Measurements from ENCODE around the gene NAV3. TPM values are rescaled to one million over a fixed set of nuclear protein-coding genes. Genes with fewer than 3 reads are reported as not detected.

Gene NAV3
- 0.04 TPM for polyA plus RNA-seq (2012; ENCODE audit: low read depth, missing spikeins)

DNA sequence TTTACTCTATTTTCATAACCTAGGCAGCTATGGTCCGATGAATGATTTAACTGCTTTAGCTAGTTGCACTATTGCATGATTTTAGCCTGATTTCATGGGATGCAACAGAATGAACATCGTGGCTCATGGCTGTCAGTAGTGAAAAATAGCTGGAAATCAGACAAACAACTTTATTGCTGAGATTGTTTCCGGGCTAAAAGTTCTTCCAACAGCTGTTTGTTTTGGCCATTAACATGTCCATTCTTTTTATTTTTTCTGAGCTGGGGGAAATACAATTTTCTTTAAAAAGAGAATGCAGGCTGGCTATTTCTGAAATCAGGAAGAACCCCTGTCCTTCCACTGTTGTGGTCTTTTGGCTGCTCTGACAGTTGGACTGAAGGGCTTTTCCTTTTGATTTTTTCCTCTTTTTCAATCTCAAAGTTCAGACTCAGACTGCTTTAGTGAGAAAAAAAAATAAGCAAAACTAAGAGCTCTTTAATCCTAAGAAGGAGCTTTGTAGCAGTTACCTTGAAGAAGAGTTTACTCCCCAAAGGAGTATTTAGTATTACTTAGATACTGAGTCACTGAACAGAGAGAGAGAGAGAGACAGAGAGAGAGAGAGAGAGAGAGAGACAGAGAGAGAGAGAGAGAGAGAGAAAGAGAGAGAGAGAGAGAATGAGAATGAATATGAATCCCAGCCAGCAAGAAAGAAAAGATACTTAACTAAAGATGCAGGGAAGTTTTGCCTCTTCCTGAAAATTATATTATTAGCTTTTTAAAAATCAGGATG is at the start of gene NAV3:
Gene NAV3 (plus strand): TSS at position 312 of the 769 bp plus-strand sequence. CDS start 568 bp downstream, outside the sequence.
- FAIRE-seq (no peak), DNase-seq (ENCODE audit: insufficient read length, low spot score) (no peak)
- no peak for TF ChIP-seq SPI1 (IDR thresholded peaks at IDR 0.05; ENCODE audit: low read depth, low read length)
- TF ChIP-seq PAX5 (IDR thresholded peaks at IDR 0.05; ENCODE audit: insufficient read depth, low read length, severe bottlenecking) = no peak
- no peak for TF ChIP-seq POLR2A (IDR thresholded peaks at IDR 0.05; ENCODE audit: low read depth, low read length)
- TF ChIP-seq POLR2AphosphoS5 (IDR thresholded peaks at IDR 0.05; ENCODE audit: low read depth, low read length) = no peak
- TF ChIP-seq TAF1 (IDR thresholded peaks at IDR 0.05; ENCODE audit: low read depth, low read length) = no peak
- TF ChIP-seq POU2F2 (IDR thresholded peaks at IDR 0.05; ENCODE audit: low read depth, low read length) = no peak

DNA sequence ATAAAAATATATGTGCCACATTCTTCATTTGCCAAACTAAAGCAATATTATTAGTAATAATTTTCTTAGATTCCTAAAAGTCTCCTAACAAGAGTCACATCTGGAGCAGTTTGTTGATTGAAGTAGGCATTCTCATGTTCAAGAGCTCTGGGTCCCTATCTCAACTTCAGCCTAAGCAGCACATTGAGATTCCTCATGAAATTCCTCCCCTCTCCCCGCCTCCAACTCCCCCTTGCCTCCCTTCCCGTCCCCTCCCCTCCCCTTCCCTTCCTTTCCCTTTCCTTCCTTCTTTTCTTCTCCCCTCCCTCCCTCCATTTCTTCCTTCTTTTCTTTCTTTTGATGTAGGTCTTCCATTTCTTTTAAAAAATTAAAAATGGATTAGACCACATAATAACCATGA is 48.7 kb upstream of the NAV3 start:
- no peak for TF ChIP-seq TAF1 (IDR thresholded peaks at IDR 0.05; ENCODE audit: low read depth, low read length)
- TF ChIP-seq SPI1 (IDR thresholded peaks at IDR 0.05; ENCODE audit: low read depth, low read length) = no peak
- TF ChIP-seq POLR2AphosphoS5 (IDR thresholded peaks at IDR 0.05; ENCODE audit: low read depth, low read length) = no peak
- TF ChIP-seq POU2F2 (IDR thresholded peaks at IDR 0.05; ENCODE audit: low read depth, low read length) = no peak
- TF ChIP-seq PAX5 (IDR thresholded peaks at IDR 0.05; ENCODE audit: insufficient read depth, low read length, severe bottlenecking) = no peak
- TF ChIP-seq POLR2A (IDR thresholded peaks at IDR 0.05; ENCODE audit: low read depth, low read length) = no peak
- FAIRE-seq = no peak

GRCh38 chr12:77782766-77783165 is 47.9 kb upstream of the NAV3 start:
- FAIRE-seq (no peak), DNase-seq (ENCODE audit: insufficient read length, low spot score) (no peak)
- TF ChIP-seq PAX5 (IDR thresholded peaks at IDR 0.05; ENCODE audit: insufficient read depth, low read length, severe bottlenecking) = no peak
- no peak for TF ChIP-seq TAF1 (IDR thresholded peaks at IDR 0.05; ENCODE audit: low read depth, low read length)
- TF ChIP-seq POLR2A (IDR thresholded peaks at IDR 0.05; ENCODE audit: low read depth, low read length) = no peak
- TF ChIP-seq POLR2AphosphoS5 (IDR thresholded peaks at IDR 0.05; ENCODE audit: low read depth, low read length) = no peak
- no peak for TF ChIP-seq POU2F2 (IDR thresholded peaks at IDR 0.05; ENCODE audit: low read depth, low read length)
- TF ChIP-seq SPI1 (IDR thresholded peaks at IDR 0.05; ENCODE audit: low read depth, low read length) = no peak

More for the DNA sequence above, 48.7 kb upstream of the NAV3 start:
- no peak for DNase-seq (ENCODE audit: insufficient read length, low spot score)

GRCh38 chr12:77785211-77785610 is 45.5 kb upstream of the NAV3 start:
- no peak for DNase-seq (ENCODE audit: insufficient read length, low spot score)
- no peak for TF ChIP-seq POLR2A (IDR thresholded peaks at IDR 0.05; ENCODE audit: low read depth, low read length)
- no peak for FAIRE-seq

GRCh38 chr12:77786675-77787074 is 44.0 kb upstream of the NAV3 start:
- DNase-seq (ENCODE audit: insufficient read length, low spot score) (no peak), FAIRE-seq (no peak)
- no peak for TF ChIP-seq POU2F2 (IDR thresholded peaks at IDR 0.05; ENCODE audit: low read depth, low read length)
- TF ChIP-seq TAF1 (IDR thresholded peaks at IDR 0.05; ENCODE audit: low read depth, low read length) = no peak
- TF ChIP-seq POLR2A (IDR thresholded peaks at IDR 0.05; ENCODE audit: low read depth, low read length) = no peak
- TF ChIP-seq POLR2AphosphoS5 (IDR thresholded peaks at IDR 0.05; ENCODE audit: low read depth, low read length) = no peak
- no peak for TF ChIP-seq SPI1 (IDR thresholded peaks at IDR 0.05; ENCODE audit: low read depth, low read length)
- TF ChIP-seq PAX5 (IDR thresholded peaks at IDR 0.05; ENCODE audit: insufficient read depth, low read length, severe bottlenecking) = no peak

- DNase-seq (ENCODE audit: insufficient read length, low spot score) = no peak
- TF ChIP-seq POLR2A (IDR thresholded peaks at IDR 0.05; ENCODE audit: low read depth, low read length) (no peak), PAX5 (IDR thresholded peaks at IDR 0.05; ENCODE audit: insufficient read depth, low read length, severe bottlenecking) (no peak), POU2F2 (IDR thresholded peaks at IDR 0.05; ENCODE audit: low read depth, low read length) (no peak), POLR2AphosphoS5 (IDR thresholded peaks at IDR 0.05; ENCODE audit: low read depth, low read length) (no peak), SPI1 (IDR thresholded peaks at IDR 0.05; ENCODE audit: low read depth, low read length) (no peak), TAF1 (IDR thresholded peaks at IDR 0.05; ENCODE audit: low read depth, low read length) (no peak)
- no peak for FAIRE-seq
These were observed 42.2 kb upstream of the NAV3 start for GRCh38 chr12:77788231-77789168.

DNA sequence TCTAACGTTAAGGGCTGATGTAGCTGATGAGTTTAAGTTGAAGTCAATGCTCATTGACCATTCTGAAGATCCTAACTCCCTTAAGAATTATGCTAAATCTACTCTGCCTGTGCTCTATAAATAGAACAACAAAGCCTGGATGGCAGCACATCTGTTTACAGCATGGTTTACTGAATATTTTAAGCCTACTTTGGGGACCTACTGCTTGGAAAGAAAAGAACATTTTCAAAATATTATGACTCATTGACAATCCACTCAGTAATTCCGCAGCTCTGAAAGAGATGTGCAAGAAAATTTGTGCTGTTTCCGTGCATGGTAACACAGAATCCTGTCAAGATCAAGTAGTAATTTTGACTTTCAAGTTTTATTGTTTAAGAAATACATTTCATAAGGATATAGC is 35.0 kb upstream of the NAV3 start:
- no peak for FAIRE-seq
- TF ChIP-seq TAF1 (IDR thresholded peaks at IDR 0.05; ENCODE audit: low read depth, low read length) = no peak
- no peak for TF ChIP-seq SPI1 (IDR thresholded peaks at IDR 0.05; ENCODE audit: low read depth, low read length)
- TF ChIP-seq POLR2AphosphoS5 (IDR thresholded peaks at IDR 0.05; ENCODE audit: low read depth, low read length) = no peak
- TF ChIP-seq POU2F2 (IDR thresholded peaks at IDR 0.05; ENCODE audit: low read depth, low read length) = no peak
- no peak for TF ChIP-seq POLR2A (IDR thresholded peaks at IDR 0.05; ENCODE audit: low read depth, low read length)
- no peak for TF ChIP-seq PAX5 (IDR thresholded peaks at IDR 0.05; ENCODE audit: insufficient read depth, low read length, severe bottlenecking)
- DNase-seq (ENCODE audit: insufficient read length, low spot score) = no peak

DNA sequence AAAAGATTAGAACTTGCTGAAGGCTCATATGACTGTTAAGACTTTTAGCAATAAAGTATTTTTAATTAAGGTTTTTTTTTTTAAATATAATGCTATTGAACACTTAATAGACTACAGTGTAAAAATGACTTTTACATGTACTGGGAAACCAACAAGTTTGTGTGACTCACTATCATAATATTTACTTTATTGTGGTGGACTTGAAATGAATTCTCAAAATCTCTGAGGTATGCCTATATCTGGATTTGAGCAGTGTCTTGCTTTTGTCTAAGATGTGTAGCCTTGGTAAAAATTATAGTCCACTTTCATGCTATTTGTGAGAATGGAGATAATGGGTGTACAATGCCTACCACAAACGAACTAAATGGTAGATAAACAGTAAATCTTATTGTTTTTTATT is 33.9 kb upstream of the NAV3 start:
- DNase-seq (ENCODE audit: insufficient read length, low spot score) (no peak), FAIRE-seq (no peak)
- TF ChIP-seq SPI1 (IDR thresholded peaks at IDR 0.05; ENCODE audit: low read depth, low read length) (no peak), PAX5 (IDR thresholded peaks at IDR 0.05; ENCODE audit: insufficient read depth, low read length, severe bottlenecking) (no peak)

- no peak for DNase-seq (ENCODE audit: insufficient read length, low spot score)
- no peak for FAIRE-seq
- TF ChIP-seq PAX5 (IDR thresholded peaks at IDR 0.05; ENCODE audit: insufficient read depth, low read length, severe bottlenecking) = no peak
- no peak for TF ChIP-seq TAF1 (IDR thresholded peaks at IDR 0.05; ENCODE audit: low read depth, low read length)
- TF ChIP-seq POLR2A (IDR thresholded peaks at IDR 0.05; ENCODE audit: low read depth, low read length) = no peak
- TF ChIP-seq POU2F2 (IDR thresholded peaks at IDR 0.05; ENCODE audit: low read depth, low read length) = no peak
- no peak for TF ChIP-seq SPI1 (IDR thresholded peaks at IDR 0.05; ENCODE audit: low read depth, low read length)
- no peak for TF ChIP-seq POLR2AphosphoS5 (IDR thresholded peaks at IDR 0.05; ENCODE audit: low read depth, low read length)
These were observed 30.2 kb upstream of the NAV3 start for GRCh38 chr12:77800501-77800900.
